AG09309 (cell line): ENCODE measurements around the gene ABHD15.

Source experiments
- DNase-seq: peaks from one replicate; pipeline ENCODE4 v3.0.0-alpha.2; 2010; ENCODE audit warnings: low read depth
- H3K4me3 ChIP-seq: 2 replicates; pipeline ENCODE4 v1.5.1; 2011; ENCODE audit warnings: mild to moderate bottlenecking, low read depth, low read length, moderate library complexity; ENCODE audit not compliant: control insufficient read depth
- CTCF ChIP-seq: IDR thresholded peaks from 2 replicates; pipeline ENCODE4 v1.5.1; 2011; ENCODE audit warnings: mild to moderate bottlenecking, low read depth, low read length, inconsistent platforms; ENCODE audit not compliant: insufficient read depth, control insufficient read depth; ENCODE audit errors: missing control alignments

Gene ABHD15

GRCh38 chr17:29612404-29613280 is 45.8 kb upstream of the ABHD15 start:
- H3K4me3 ChIP-seq: no peak overlapping the region
- TF ChIP-seq CTCF: no peak
- DNase-seq: no peak

DNA sequence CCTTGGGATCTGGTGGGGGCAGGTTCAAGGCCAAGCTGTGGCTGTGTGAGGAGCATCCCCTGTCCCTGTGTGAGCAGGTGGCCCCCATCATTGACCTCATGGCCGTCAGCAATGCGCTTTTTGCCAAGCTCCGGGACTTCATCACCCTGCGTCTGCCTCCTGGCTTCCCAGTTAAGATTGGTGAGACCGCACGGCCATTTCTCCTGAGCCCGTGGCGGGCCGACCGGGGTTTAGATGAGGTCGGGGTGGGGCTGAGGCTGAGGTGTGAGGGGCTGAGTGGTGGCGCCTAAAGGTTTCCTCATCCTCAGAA is 45.2 kb upstream of the ABHD15 start:
- H3K4me3 ChIP-seq: no peak overlapping the region
- no peak for TF ChIP-seq CTCF
- no peak for DNase-seq

GRCh38 chr17:29611351-29612093 is 44.7 kb upstream of the ABHD15 start:
- DNase-seq: no peak
- no peak overlapping the region for H3K4me3 ChIP-seq
- TF ChIP-seq CTCF: no peak

GRCh38 chr17:29610395-29610794 is 43.6 kb upstream of the ABHD15 start:
- no peak overlapping the region for H3K4me3 ChIP-seq
- no peak for TF ChIP-seq CTCF
- no peak for DNase-seq

DNA sequence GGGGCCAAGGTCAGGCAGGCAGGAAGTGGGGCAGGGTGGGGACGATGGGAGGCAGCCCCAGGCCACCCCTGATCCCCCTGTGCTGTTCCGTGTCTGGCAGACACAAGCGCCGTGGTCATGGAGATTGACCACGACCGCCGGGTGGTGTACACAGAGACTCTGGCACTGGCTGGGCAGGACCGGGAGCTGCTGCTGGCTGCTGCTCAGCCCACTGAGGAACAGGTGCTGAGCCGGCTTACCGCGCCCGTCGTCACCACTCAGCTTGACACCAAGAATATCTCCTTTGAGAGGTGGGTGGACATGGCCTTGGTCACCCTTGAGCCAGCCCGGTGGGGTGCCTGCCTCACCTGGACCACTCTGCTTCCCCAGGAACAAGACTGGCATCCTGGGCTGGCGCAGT is 42.1 kb upstream of the ABHD15 start:
- no peak for DNase-seq
- no peak overlapping the region for H3K4me3 ChIP-seq
- TF ChIP-seq CTCF: no peak

- TF ChIP-seq CTCF: no peak
- DNase-seq: no peak
- H3K4me3 ChIP-seq: no peak overlapping the region
Observed at GRCh38 chr17:29607557-29608195, 40.8 kb upstream of the ABHD15 start.
